Neural progenitor cell (in vitro differentiated cells): Measurements from ENCODE around the gene EDIL3. TPM values are rescaled to one million over a fixed set of nuclear protein-coding genes. Genes with fewer than 3 reads are reported as not detected.

ENCODE experiments used
- DNase-seq: peaks from one replicate; pipeline ENCODE4 v3.0.0-alpha.2; 2016; ENCODE audit warnings: low spot score
- H2AFZ ChIP-seq: fragments of 200-600 bp; sonication (generic); replicated peaks from 2 replicates; pipeline ENCODE4 v1.6.1; 2016; ENCODE audit warnings: antibody characterized with exemption
- H3F3A ChIP-seq: fragments of 200-600 bp; sonication (generic); 2 replicates; pipeline ENCODE4 v1.6.1; 2016; ENCODE audit warnings: antibody characterized with exemption, low read depth
- H3K27ac ChIP-seq: fragments of 200-600 bp; sonication (generic); 2 replicates; pipeline ENCODE4 v1.5.1; 2016; ENCODE audit warnings: mild to moderate bottlenecking
- H3K27me3 ChIP-seq: fragments of 200-600 bp; sonication (generic); 2 replicates; pipeline ENCODE4 v1.6.1; 2016; ENCODE audit warnings: mild to moderate bottlenecking, moderate library complexity
- H3K36me3 ChIP-seq: fragments of 200-600 bp; sonication (generic); 2 replicates; pipeline ENCODE4 v1.5.1; 2016
- H3K4me1 ChIP-seq: fragments of 200-600 bp; sonication (generic); 2 replicates; pipeline ENCODE4 v1.6.1; 2016; ENCODE audit warnings: mixed run types
- H3K4me2 ChIP-seq: fragments of 200-600 bp; sonication (generic); 2 replicates; pipeline ENCODE4 v1.6.1; 2016
- H3K4me3 ChIP-seq: fragments of 200-600 bp; sonication (generic); 2 replicates; pipeline ENCODE4 v1.5.1; 2016
- H3K79me2 ChIP-seq: fragments of 200-600 bp; sonication (generic); 2 replicates; pipeline ENCODE4 v1.6.1; 2016; ENCODE audit warnings: low read depth
- H3K9ac ChIP-seq: fragments of 200-600 bp; sonication (generic); 2 replicates; pipeline ENCODE4 v1.6.1; 2016
- H3K9me3 ChIP-seq: fragments of 200-600 bp; sonication (generic); 2 replicates; pipeline ENCODE4 v1.5.1; 2016; ENCODE audit warnings: low read depth
- H4K20me1 ChIP-seq: fragments of 200-600 bp; sonication (generic); 2 replicates; pipeline ENCODE4 v1.6.1; 2016; ENCODE audit warnings: low read depth
- H3K27ac Mint-ChIP-seq: 3 replicates; pipeline ENCODE4 v1.8.0; 2021; ENCODE audit warnings: mixed read lengths
- H3K27me3 Mint-ChIP-seq: 2 replicates; pipeline ENCODE4 v1.8.0; 2022; ENCODE audit warnings: low read depth, mild to moderate bottlenecking, inconsistent platforms, moderate library complexity, mixed read lengths; ENCODE audit not compliant: insufficient read depth
- H3K36me3 Mint-ChIP-seq: 3 replicates; pipeline ENCODE4 v1.8.0; 2021; ENCODE audit warnings: mixed read lengths
- H3K4me1 Mint-ChIP-seq: 3 replicates; pipeline ENCODE4 v1.8.0; 2021; ENCODE audit warnings: mixed read lengths
- H3K4me3 Mint-ChIP-seq: 3 replicates; pipeline ENCODE4 v1.8.0; 2021; ENCODE audit warnings: mild to moderate bottlenecking, moderate library complexity, mixed read lengths
- H3K9me3 Mint-ChIP-seq: 3 replicates; pipeline ENCODE4 v1.8.0; 2020; ENCODE audit warnings: mixed read lengths
- CTCF ChIP-seq: fragments of 200-600 bp; sonication (generic); IDR thresholded peaks from 2 replicates; pipeline ENCODE4 v1.5.1; 2017; ENCODE audit warnings: antibody characterized with exemption, mild to moderate bottlenecking
- EZH2 ChIP-seq: fragments of 200-600 bp; sonication (generic); IDR thresholded peaks from 2 replicates; pipeline ENCODE4 v1.6.1; 2017; ENCODE audit warnings: antibody characterized with exemption, mild to moderate bottlenecking, moderate library complexity
- EZH2phosphoT487 ChIP-seq: fragments of 200-600 bp; sonication (generic); IDR thresholded peaks from 2 replicates; pipeline ENCODE4 v1.6.1; 2017; ENCODE audit warnings: antibody characterized with exemption
- total RNA-seq: library from RNA; depleted of rRNA; stranded (reverse); fragments of >200 nt; gene quantifications from 2 replicates; pipeline ENCODE4 v1.2.3, GENCODE V29; 2015; ENCODE audit warnings: low replicate concordance

Gene EDIL3
- total RNA-seq, 1 donor from 2014 or later: 13.8 TPM

DNA sequence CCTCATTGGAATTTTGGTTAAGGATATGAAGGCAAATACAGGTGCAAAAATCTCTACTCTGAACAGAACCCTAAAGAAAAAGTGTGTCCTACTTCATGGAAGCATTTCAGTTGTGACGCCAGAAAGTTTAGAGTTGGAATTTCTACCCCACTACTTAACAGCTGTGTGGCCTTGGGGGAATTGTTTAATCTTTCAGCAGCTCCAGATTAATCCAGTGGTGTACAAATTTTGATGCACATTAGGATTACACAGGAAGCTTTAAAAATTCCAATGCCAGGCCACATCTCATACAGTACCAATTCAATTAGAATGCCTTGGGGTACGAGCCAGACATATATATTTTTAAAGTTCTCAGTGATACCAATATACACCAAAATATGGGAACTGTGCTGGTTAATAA lies 266.1 kb downstream of the EDIL3 start:
- no peak overlapping the region for H3K9ac ChIP-seq
- H3K4me3 Mint-ChIP-seq: no peak overlapping the region
- no peaks in the 10 kb centered on the region for H3K36me3 ChIP-seq
- H2AFZ ChIP-seq: no peak overlapping the region
- no peaks in the 10 kb centered on the region for H3K9me3 Mint-ChIP-seq
- TF ChIP-seq CTCF: no peak
- no peak for TF ChIP-seq EZH2
- no peak for TF ChIP-seq EZH2phosphoT487
- H3K9me3 ChIP-seq: no peaks in the 10 kb centered on the region
- no peak overlapping the region for H3K27ac ChIP-seq
- no peaks in the 10 kb centered on the region for H3K79me2 ChIP-seq
- no peak overlapping the region for H3K4me3 ChIP-seq
- H3K27ac Mint-ChIP-seq: no peak overlapping the region
- no peaks in the 10 kb centered on the region for H3K27me3 ChIP-seq
- no peaks in the 10 kb centered on the region for H3K27me3 Mint-ChIP-seq
- no peak for DNase-seq
- H4K20me1 ChIP-seq: no peaks in the 10 kb centered on the region
- no peaks in the 10 kb centered on the region for H3K36me3 Mint-ChIP-seq
- H3K4me1 ChIP-seq: peaks cover 14% of the 10 kb centered on the region
- peaks cover 22% of the 10 kb centered on the region for H3K4me1 Mint-ChIP-seq
- H3K4me2 ChIP-seq: no peak overlapping the region
- H3F3A ChIP-seq: peaks cover 9% of the 10 kb centered on the region

DNA sequence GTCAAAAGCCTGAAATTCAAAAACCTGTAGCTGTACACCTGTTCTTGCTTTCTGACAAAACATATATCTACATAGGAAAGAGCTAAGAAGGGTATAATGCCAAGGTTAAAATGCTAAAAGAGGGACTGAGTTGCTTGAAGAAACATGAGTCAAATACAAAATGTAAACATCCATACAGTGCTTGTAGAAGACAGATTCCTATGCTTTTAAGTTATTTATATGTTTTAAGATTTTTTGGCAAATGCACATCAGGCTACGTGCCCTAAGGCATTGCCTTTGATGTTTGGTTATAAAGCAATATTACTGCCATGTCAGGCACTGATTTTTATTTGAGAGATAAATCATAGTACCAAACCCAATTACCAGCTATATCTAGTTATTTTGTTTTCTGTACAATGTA lies 269.0 kb downstream of the EDIL3 start:
- H2AFZ ChIP-seq: no peak overlapping the region
- no peaks in the 10 kb centered on the region for H3K36me3 ChIP-seq
- H3K4me2 ChIP-seq: no peak overlapping the region
- peaks cover 26% of the 10 kb centered on the region for H3K4me1 ChIP-seq
- no peak overlapping the region for H3K27ac ChIP-seq
- H3K9me3 ChIP-seq: no peaks in the 10 kb centered on the region
- Mint-ChIP-seq H3K27me3 (no peaks in the 10 kb centered on the region), H3K4me3 (no peak overlapping the region), H3K27ac (peak overlapping the region; percentile 57), H3K9me3 (no peaks in the 10 kb centered on the region), H3K4me1 (peaks cover 42% of the 10 kb centered on the region), H3K36me3 (no peaks in the 10 kb centered on the region)
- no peaks in the 10 kb centered on the region for H4K20me1 ChIP-seq
- H3K27me3 ChIP-seq: no peaks in the 10 kb centered on the region
- H3K79me2 ChIP-seq: no peaks in the 10 kb centered on the region
- no peak for DNase-seq
- H3K4me3 ChIP-seq: no peak overlapping the region
- TF ChIP-seq EZH2phosphoT487 (no peak), CTCF (no peak), EZH2 (no peak)
- H3K9ac ChIP-seq: no peak overlapping the region
- H3F3A ChIP-seq: peaks cover 16% of the 10 kb centered on the region

DNA sequence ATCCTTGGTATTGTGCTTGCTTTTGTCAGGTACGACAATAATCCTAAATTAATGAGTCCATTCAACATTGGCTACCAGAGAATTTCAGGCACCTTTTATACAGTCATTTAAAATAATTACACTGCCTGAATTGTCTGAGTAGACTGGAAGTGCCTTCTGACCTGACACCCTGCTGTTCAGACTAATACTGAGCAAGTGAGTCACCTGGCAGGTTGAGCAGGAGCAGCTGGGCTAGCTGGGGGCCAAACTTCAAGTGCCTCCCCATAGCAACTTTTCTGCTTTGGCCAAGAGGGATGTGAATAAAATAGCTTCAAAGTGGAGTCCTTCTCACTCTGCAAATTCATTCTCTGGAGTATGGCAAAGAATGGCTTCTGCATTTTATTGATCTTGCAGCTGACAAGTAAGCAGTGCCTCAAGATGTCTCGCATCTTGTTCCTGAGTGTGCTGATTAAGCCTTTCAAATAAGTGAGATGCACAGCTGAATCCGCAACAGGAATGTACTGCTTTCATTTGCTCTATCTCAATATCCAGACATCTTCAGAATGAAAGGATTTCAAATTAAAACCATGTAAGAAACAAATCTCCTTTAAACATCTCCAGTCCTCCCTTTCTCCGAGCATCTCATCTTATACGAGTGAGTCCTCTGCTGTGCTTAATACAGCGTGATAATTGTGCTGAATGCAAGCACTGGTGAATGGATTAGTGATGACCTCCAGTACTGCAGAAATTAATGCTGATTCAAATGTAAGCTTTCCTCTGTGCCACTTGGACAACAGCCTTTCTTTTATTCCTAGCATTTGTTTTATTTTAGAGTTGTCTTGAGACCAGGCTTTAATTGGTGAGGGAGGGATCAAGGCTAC lies 271.2 kb downstream of the EDIL3 start:
- H3K27ac Mint-ChIP-seq: peak overlapping the region; percentile 92
- no peak overlapping the region for H2AFZ ChIP-seq
- peaks cover 16% of the 10 kb centered on the region for H3F3A ChIP-seq
- no peaks in the 10 kb centered on the region for H3K27me3 Mint-ChIP-seq
- H3K79me2 ChIP-seq: no peaks in the 10 kb centered on the region
- H3K4me1 Mint-ChIP-seq: peaks cover 42% of the 10 kb centered on the region
- H3K9me3 ChIP-seq: no peaks in the 10 kb centered on the region
- H3K27me3 ChIP-seq: no peaks in the 10 kb centered on the region
- no peaks in the 10 kb centered on the region for H4K20me1 ChIP-seq
- TF ChIP-seq EZH2phosphoT487: no peak
- no peak for TF ChIP-seq CTCF
- TF ChIP-seq EZH2: no peak
- H3K9me3 Mint-ChIP-seq: no peaks in the 10 kb centered on the region
- no peaks in the 10 kb centered on the region for H3K36me3 Mint-ChIP-seq
- no peak overlapping the region for H3K9ac ChIP-seq
- peak overlapping the region; percentile 12 for H3K4me3 ChIP-seq
- no peaks in the 10 kb centered on the region for H3K36me3 ChIP-seq
- peak; percentile 72 for DNase-seq
- H3K4me3 Mint-ChIP-seq: peak overlapping the region; percentile 75
- peaks cover 26% of the 10 kb centered on the region for H3K4me1 ChIP-seq
- H3K4me2 ChIP-seq: peak overlapping the region; percentile 61
- peak overlapping the region; percentile 81 for H3K27ac ChIP-seq
